ENCODE data around the gene FLOT2. TPM values are rescaled to one million over a fixed set of nuclear protein-coding genes. Genes with fewer than 3 reads are reported as not detected.

The FLOT2 gene
- total RNA-seq, 1 experiment from 2014 or later = 118 TPM

GRCh38 chr17:28926366-28926765 lies 28.8 kb upstream of the FLOT2 start:
- intact Hi-C loops (cut with micrococcal nuclease; ENCODE audit: unreplicated experiment) = no loop called here
- H2AFZ ChIP-seq = no peak overlapping the region
- H3K4me2 ChIP-seq = peak overlapping the region; percentile 65
- no peaks in the 10 kb centered on the region for H3K27me3 ChIP-seq (ENCODE audit: insufficient read depth, low read depth)
- CTCF ChIA-PET = no interaction called here
- H3K4me3 ChIP-seq = no peak overlapping the region
- peaks cover 6% of the 10 kb centered on the region for H4K20me1 ChIP-seq (ENCODE audit: insufficient read depth)
- peaks cover 58% of the 10 kb centered on the region for H3F3A ChIP-seq (ENCODE audit: insufficient read depth, low read depth)
- no peaks in the 10 kb centered on the region for H3K9me2 ChIP-seq (ENCODE audit: insufficient read depth)
- H3K4me1 ChIP-seq (replicated peaks; ENCODE audit: insufficient read depth) = peaks cover 50% of the 10 kb centered on the region
- no peak for DNase-seq
- TF ChIP-seq CTCF (conservative IDR thresholded peaks at IDR 0.05) (no peak), EZH2 (IDR thresholded peaks at IDR 0.05; ENCODE audit: low read depth) (no peak)
- peaks cover 52% of the 10 kb centered on the region for H3K36me3 ChIP-seq (ENCODE audit: low read depth)
- H3K27ac ChIP-seq = peak overlapping the region; percentile 78
- no TSS peak for BruUV-seq (replicated peaks)
- POLR2A ChIA-PET (ENCODE audit: unreplicated experiment) = no interaction called here
- peaks cover 85% of the 10 kb centered on the region for H3K79me2 ChIP-seq (ENCODE audit: low read depth)
- H3K9me3 ChIP-seq (ENCODE audit: insufficient read depth, low read depth) = 0 out of 2 replicates have a peak, but pooled peaks cover 4% of the 10 kb centered on the region

- Histone ChIP-seq H3K4me2 (peak overlapping the region; percentile 65), H3K27ac (peak overlapping the region; percentile 78), H3K9me2 (ENCODE audit: insufficient read depth) (no peaks in the 10 kb centered on the region), H2AFZ (no peak overlapping the region), H3K27me3 (ENCODE audit: insufficient read depth, low read depth) (no peaks in the 10 kb centered on the region), H3K4me1 (replicated peaks; ENCODE audit: insufficient read depth) (peaks cover 50% of the 10 kb centered on the region), H3F3A (ENCODE audit: insufficient read depth, low read depth) (peaks cover 61% of the 10 kb centered on the region), H4K20me1 (ENCODE audit: insufficient read depth) (peaks cover 6% of the 10 kb centered on the region), H3K4me3 (no peak overlapping the region), H3K9me3 (ENCODE audit: insufficient read depth, low read depth) (0 out of 2 replicates have a peak, but pooled peaks cover 4% of the 10 kb centered on the region), H3K79me2 (ENCODE audit: low read depth) (peaks cover 81% of the 10 kb centered on the region), H3K36me3 (ENCODE audit: low read depth) (peaks cover 56% of the 10 kb centered on the region)
- POLR2A ChIA-PET (ENCODE audit: unreplicated experiment) = no interaction called here
- BruUV-seq (replicated peaks) = no TSS peak
- CTCF ChIA-PET = no interaction called here
- DNase-seq = peak in 1 of 2 experiments; percentile 92
- TF ChIP-seq CTCF (conservative IDR thresholded peaks at IDR 0.05) (no peak), EZH2 (IDR thresholded peaks at IDR 0.05; ENCODE audit: low read depth) (no peak)
- intact Hi-C loops (cut with micrococcal nuclease; ENCODE audit: unreplicated experiment) = no loop called here
These were observed 28.4 kb upstream of the FLOT2 start for GRCh38 chr17:28925912-28926365.

- intact Hi-C loops (cut with micrococcal nuclease; ENCODE audit: unreplicated experiment) = no loop called here
- CTCF ChIA-PET = no interaction called here
- Histone ChIP-seq H3F3A (ENCODE audit: insufficient read depth, low read depth) (peaks cover 58% of the 10 kb centered on the region), H3K27ac (no peak overlapping the region), H3K27me3 (ENCODE audit: insufficient read depth, low read depth) (no peaks in the 10 kb centered on the region), H3K4me1 (replicated peaks; ENCODE audit: insufficient read depth) (peaks cover 16% of the 10 kb centered on the region), H3K4me3 (no peak overlapping the region), H3K36me3 (ENCODE audit: low read depth) (peaks cover 86% of the 10 kb centered on the region), H4K20me1 (ENCODE audit: insufficient read depth) (peaks cover 15% of the 10 kb centered on the region), H3K9me2 (ENCODE audit: insufficient read depth) (no peaks in the 10 kb centered on the region), H3K9me3 (ENCODE audit: insufficient read depth, low read depth) (no peaks in the 10 kb centered on the region), H2AFZ (no peak overlapping the region), H3K4me2 (no peak overlapping the region), H3K79me2 (ENCODE audit: low read depth) (peaks cover 38% of the 10 kb centered on the region)
- TF ChIP-seq CTCF (conservative IDR thresholded peaks at IDR 0.05) = no peak
- no peak for TF ChIP-seq EZH2 (IDR thresholded peaks at IDR 0.05; ENCODE audit: low read depth)
- DNase-seq = no peak
- POLR2A ChIA-PET (ENCODE audit: unreplicated experiment) = no interaction called here
- BruUV-seq (replicated peaks) = no TSS peak
These were observed 22.7 kb upstream of the FLOT2 start for GRCh38 chr17:28920201-28920600.

Data from PC-9 (cell line).